Endothelial cell of umbilical vein (primary cell): ENCODE data around the gene C19orf67. TPM values are rescaled to one million over a fixed set of nuclear protein-coding genes. Genes with fewer than 3 reads are reported as not detected.

Experiments
- BruUV-seq: library from RNA; stranded (reverse); fragments of 400-500 nt; replicated peaks from 2 replicates; lab custom pipeline; 2021; lab: Mats Ljungman, UMichigan
- CTCF ChIA-PET: fragments of 300-600, 350-600 bp; sonication (Branson Sonifier 250); formaldehyde crosslinking; loops from one replicate; lab custom pipeline; 2021; ENCODE audit warnings: antibody characterized with exemption, inconsistent platforms; lab: Charles Lee
- POLR2A ChIA-PET: fragments of 300-600, 350-600 bp; sonication (Branson Sonifier 250); formaldehyde crosslinking; loops from one replicate; lab custom pipeline; 2021; ENCODE audit warnings: antibody characterized with exemption, inconsistent platforms; lab: Charles Lee
- DNase-seq: peaks from one replicate; pipeline ENCODE4 v3.0.0-alpha.2; 2011; ENCODE audit warnings: low read depth, low spot score
- FAIRE-seq: peaks from 2 replicates; lab custom pipeline; 2011; peaks lifted over from hg19 to GRCh38; lab: Jason Lieb, UNC
- H2AFZ ChIP-seq: 2 replicates; pipeline ENCODE4 v1.6.0; 2012; ENCODE audit warnings: low read depth, low read length, control low read depth, inconsistent platforms
- H3K27ac ChIP-seq: 2 replicates; pipeline ENCODE4 v1.5.1; 2011; ENCODE audit warnings: low read depth, mild to moderate bottlenecking, control low read depth, low read length, moderate library complexity; ENCODE audit not compliant: insufficient read depth
- H3K27me3 ChIP-seq, 2 experiments: 2 replicates each; pipeline versions ENCODE4 v1.6.0 to v1.6.1; 2011; ENCODE audit warnings: low read length in 2 of 2, mixed read lengths in 1 of 2; ENCODE audit not compliant: control insufficient read depth in 2 of 2, insufficient read depth in 2 of 2
- H3K36me3 ChIP-seq, 2 experiments: 2 replicates in 1 of 2; 3 replicates in 1 of 2; pipeline ENCODE4 v1.5.1; 2011; ENCODE audit warnings: low read length in 2 of 2, mild to moderate bottlenecking in 1 of 2, moderate library complexity in 1 of 2; ENCODE audit not compliant: control insufficient read depth in 2 of 2, insufficient read depth in 2 of 2; ENCODE audit errors: extremely low read depth in 1 of 2
- H3K4me1 ChIP-seq: 3 replicates; pipeline ENCODE4 v1.5.1; 2011; ENCODE audit warnings: mild to moderate bottlenecking, low read length; ENCODE audit not compliant: control insufficient read depth, insufficient read depth; ENCODE audit errors: extremely low read depth
- H3K4me2 ChIP-seq: 2 replicates; pipeline ENCODE4 v1.6.1; 2011; ENCODE audit warnings: low read length, control low read depth, mixed read lengths; ENCODE audit not compliant: insufficient read depth
- H3K4me3 ChIP-seq, 3 experiments: fragments of 200-600 bp in 1 of 3; sonication (generic), shearing (Covaris generic) in 1 of 3; replicated peaks in 1 of 3; 2 replicates each; pipeline ENCODE4 v1.5.1; 2011 to 2016; ENCODE audit warnings: control low read depth in 3 of 3, low read length in 3 of 3, mild to moderate bottlenecking in 2 of 3, inconsistent platforms in 1 of 3, low read depth in 1 of 3, moderate library complexity in 1 of 3; ENCODE audit not compliant: insufficient read depth in 1 of 3
- H3K79me2 ChIP-seq: 2 replicates; pipeline ENCODE4 v1.6.0; 2012; ENCODE audit warnings: low read length, inconsistent platforms; ENCODE audit not compliant: control insufficient read depth, insufficient read depth
- H3K9ac ChIP-seq: replicated peaks from 2 replicates; pipeline ENCODE3; 2011; ENCODE audit warnings: low read length, control low read depth; ENCODE audit not compliant: insufficient read depth; ENCODE audit errors: extremely low read depth
- H3K9me1 ChIP-seq: replicated peaks from 3 replicates; pipeline ENCODE4 v1.6.0; 2011; ENCODE audit warnings: mild to moderate bottlenecking, low read length; ENCODE audit not compliant: control insufficient read depth, insufficient read depth; ENCODE audit errors: extremely low read depth
- H3K9me3 ChIP-seq: replicated peaks from 2 replicates; pipeline ENCODE4 v1.5.1; 2012; ENCODE audit warnings: low read length, inconsistent platforms; ENCODE audit not compliant: control insufficient read depth, insufficient read depth
- H4K20me1 ChIP-seq: replicated peaks from 2 replicates; pipeline ENCODE3; 2011; ENCODE audit warnings: mild to moderate bottlenecking, low read length; ENCODE audit not compliant: control insufficient read depth, insufficient read depth; ENCODE audit errors: extremely low read depth
- EZH2 ChIP-seq: IDR thresholded peaks from 2 replicates; pipeline ENCODE4 v1.6.1; 2012; ENCODE audit warnings: borderline replicate concordance, low read depth, mild to moderate bottlenecking, moderate library complexity, low read length, inconsistent platforms; ENCODE audit not compliant: severe bottlenecking
- FOS ChIP-seq: IDR thresholded peaks from 2 replicates; pipeline ENCODE4 v1.6.1; 2011; ENCODE audit warnings: mild to moderate bottlenecking, low read length, moderate library complexity, borderline replicate concordance; ENCODE audit not compliant: insufficient read depth
- GATA2 ChIP-seq: IDR thresholded peaks from 2 replicates; pipeline ENCODE4 v1.7.0; 2011; ENCODE audit warnings: low read depth, mild to moderate bottlenecking, moderate library complexity, mixed read lengths, low read length; ENCODE audit not compliant: insufficient read length, insufficient read depth
- MAX ChIP-seq: IDR thresholded peaks from 2 replicates; pipeline ENCODE4 v1.6.1; 2011; ENCODE audit not compliant: insufficient read depth, insufficient read length
- MYC ChIP-seq: IDR thresholded peaks from one replicate; pipeline ENCODE4 v1.6.1; 2011; ENCODE audit warnings: mild to moderate bottlenecking, low read depth, low read length
- POLR2A ChIP-seq: IDR thresholded peaks from 2 replicates; pipeline ENCODE4 v1.6.1; 2012; ENCODE audit warnings: low read depth, mild to moderate bottlenecking, control low read depth, low read length
- dilution Hi-C: fragments of 300-500 bp; cut with MboI; formaldehyde crosslinking; loops from one replicate; pipeline ENCODE4 v1.15.0; 2019; ENCODE audit warnings: low sequenced_read_pairs; ENCODE audit not compliant: extremely low pct_ligation_motif_present
- intact Hi-C: fragments of 100-400 bp; cut with micrococcal nuclease; formaldehyde crosslinking; loops from one replicate; pipeline ENCODE4 v1.10.0; 2022
- polyA plus RNA-seq, 4 experiments: library from polyadenylated mRNA; depleted of rRNA in 3 of 4; stranded (reverse) in 3 of 4; unstranded in 1 of 4; fragments of >200 nt; gene quantifications; 2 replicates each; pipeline versions ENCODE4 v1.2.1 to v1.2.3, GENCODE V29; 2011 to 2012; ENCODE audit warnings: missing spikeins in 1 of 4
- total RNA-seq: library from RNA; stranded (reverse); gene quantifications from 2 replicates; pipeline ENCODE4 v1.2.3, GENCODE V29; 2021

Gene C19orf67
- total and polyA plus RNA-seq, 2 donors (not counting 3 experiments of a cell fraction or from before 2014, with no cell fraction given) = 0.55 TPM; not detected in 1

- Histone ChIP-seq H4K20me1 (no peaks in the 10 kb centered on the region), H3K9me3 (no peaks in the 10 kb centered on the region), H2AFZ (peak overlapping the region; percentile 71), H3K4me2 (peak overlapping the region; percentile 58), H3K79me2 (no peaks in the 10 kb centered on the region), H3K9me1 (no peaks in the 10 kb centered on the region), H3K36me3 (no peaks in the 10 kb centered on the region), H3K27me3 (no peaks in the 10 kb centered on the region), H3K4me1 (peaks cover 12% of the 10 kb centered on the region), H3K9ac (peak overlapping the region; percentile 73), H3K27ac (peak overlapping the region; percentile 60), H3K4me3 (peak overlapping the region; percentile 26 to 77 (median 69))
- dilution Hi-C loops (no loop called here), intact Hi-C loops (loop anchor here (1.0 to 2.0 kb wide), 5 partner anchors 35 to 176 kb away; partner anchors contain the start of genes ASF1B, BRME1, CC2D1A and PRKACA)
- no peak for TF ChIP-seq MAX
- no peak for TF ChIP-seq FOS
- no peak for TF ChIP-seq MYC
- TF ChIP-seq POLR2A = no peak
- no peak for TF ChIP-seq GATA2
- no peak for TF ChIP-seq EZH2
- ChIA-PET POLR2A (interaction anchor here (0.6 to 1.3 kb wide), 2 partner anchors 8 to 34 kb away, joined by 3 to 4 read pairs; no protein-coding TSS in a partner anchor), CTCF (interaction anchor here (1.2 to 5.6 kb wide), 8 partner anchors 8 to 75 kb away, joined by 4 to 21 read pairs (median 4); partner anchors contain the start of genes ASF1B and MISP3)
- BruUV-seq = TSS peak; percentile 72
- FAIRE-seq = peak; percentile 49
- DNase-seq = no peak
Observed at GRCh38 chr19:14081797-14082674, 3.5 kb downstream of the C19orf67 start.
